ENCODE data around the gene RAPGEF3.

DNA sequence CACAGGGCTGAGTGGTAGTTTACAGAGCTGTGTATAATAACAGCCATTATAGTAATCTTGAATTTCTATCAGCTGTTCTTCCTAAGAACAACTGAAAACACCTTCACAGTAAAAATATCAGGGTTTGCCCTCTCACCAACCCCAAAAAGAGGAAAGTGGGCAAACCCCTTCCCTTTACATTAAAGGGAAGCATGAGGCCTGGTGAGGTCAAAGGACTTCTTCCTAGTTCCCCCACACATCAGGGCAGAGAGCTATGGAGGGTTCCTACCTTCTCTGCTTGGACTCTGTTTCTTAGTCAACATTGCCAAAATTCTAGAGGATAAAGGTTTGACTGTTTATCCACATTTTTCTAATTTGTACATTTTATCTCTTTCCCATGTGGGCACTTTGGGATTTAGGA is 48.4 kb downstream of the RAPGEF3 start:
- TF ChIP-seq EP300 (IDR thresholded peaks at IDR 0.05; ENCODE audit: borderline replicate concordance in 1 of 2, low read depth in 2 of 2, low read length in 2 of 2) (no peak), CTCF (IDR thresholded peaks at IDR 0.05; ENCODE audit: control extremely low read depth in 1 of 3, insufficient read depth in 1 of 3, low read depth in 1 of 3, low read length in 3 of 3) (no peak), RAD21 (IDR thresholded peaks at IDR 0.05 in 1 of 2, conservative IDR thresholded peaks at IDR 0.05 in 1 of 2; ENCODE audit: low read depth in 2 of 2, low read length in 2 of 2) (no peak), JUND (IDR thresholded peaks at IDR 0.05; ENCODE audit: low read length) (no peak), ZNF274 (IDR thresholded peaks at IDR 0.05; ENCODE audit: borderline replicate concordance, extremely low read depth, low read length) (no peak), POLR2A (IDR thresholded peaks at IDR 0.05; ENCODE audit: control extremely low read depth in 1 of 2, low read depth in 2 of 2, low read length in 2 of 2) (no peak), SP1 (IDR thresholded peaks at IDR 0.05; ENCODE audit: low read depth, low read length) (no peak)

All from H1 (cell line).